Head of caudate nucleus (tissue), 42 donors: ENCODE data around the gene NDST3.
"Not testable (repeated sequence)": the region's sequence is repeated elsewhere in the genome, so short reads cannot be mapped to it uniquely, and the experiment has no call there.

Source experiments
- DNase-seq, 42 donors: peaks; one replicate each; pipeline versions ENCODE4 v3.0.0 to v3.0.0-alpha.2; 2020 to 2021; ENCODE audit warnings: mixed read lengths in 7 of 42
- intact Hi-C: fragments of 100-400 bp; cut with DNase I; formaldehyde crosslinking; loops from one replicate; pipeline ENCODE4 v1.15.0; 2022

The NDST3 gene

DNA sequence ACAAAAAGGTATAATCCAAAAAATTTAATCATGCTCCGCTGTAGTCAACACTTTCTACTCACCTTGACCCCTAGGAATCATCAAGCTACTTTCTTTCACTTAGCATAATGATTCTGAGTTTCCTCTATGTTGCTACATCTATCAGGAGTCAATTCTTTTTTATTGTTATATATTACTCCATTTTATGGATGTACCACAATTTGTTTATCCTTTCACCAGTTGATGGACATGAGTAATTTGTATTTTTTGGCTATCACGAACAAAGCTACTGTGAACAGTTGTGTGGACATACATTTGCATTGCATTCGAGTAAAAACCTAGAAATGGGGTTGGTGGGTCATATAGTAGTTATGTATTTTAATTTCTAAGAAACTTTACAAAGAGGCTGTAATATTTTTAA lies 215.6 kb downstream of the NDST3 start:
- DNase-seq, result no peak
- intact Hi-C loops, result no loop called here

DNA sequence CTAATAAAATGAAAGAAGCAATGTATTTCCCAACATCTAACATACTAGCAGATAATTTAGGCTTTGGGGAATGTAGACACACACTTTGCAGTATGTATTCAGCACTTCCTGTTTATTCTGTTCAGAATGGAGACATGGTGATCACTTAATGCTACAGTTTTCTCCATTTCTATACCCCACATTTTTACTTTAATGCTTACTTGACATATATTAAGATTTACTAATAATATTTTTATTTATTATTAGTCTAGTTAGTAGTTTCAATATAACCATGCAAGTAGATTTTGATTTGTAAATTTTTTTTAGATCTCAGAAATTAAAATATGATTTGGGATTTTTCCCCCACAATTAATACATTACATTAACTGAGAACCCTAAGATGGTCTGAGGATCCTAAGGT lies 220.1 kb downstream of the NDST3 start:
- DNase-seq, result no peak
- intact Hi-C loops, result no loop called here

DNA sequence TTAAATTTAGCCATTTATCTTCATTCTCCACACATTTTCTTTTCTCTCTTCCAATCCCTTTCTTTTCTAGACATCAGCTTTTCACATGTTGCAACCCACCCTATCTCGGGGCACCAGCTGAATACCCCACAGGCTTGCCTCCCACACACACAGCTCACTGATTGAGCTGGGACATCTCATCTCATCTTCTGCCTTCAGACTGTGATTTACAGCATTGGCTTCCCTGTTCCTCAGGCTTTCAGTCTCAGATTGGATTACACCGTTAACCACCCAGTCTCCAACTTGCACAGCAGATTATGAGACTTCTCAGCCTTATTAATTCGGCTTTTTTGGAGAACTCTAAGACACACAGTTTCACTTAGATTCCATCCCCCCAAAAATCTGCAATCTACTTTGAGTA lies 224.8 kb downstream of the NDST3 start:
- no peak for DNase-seq
- intact Hi-C loops, result no loop called here

DNA sequence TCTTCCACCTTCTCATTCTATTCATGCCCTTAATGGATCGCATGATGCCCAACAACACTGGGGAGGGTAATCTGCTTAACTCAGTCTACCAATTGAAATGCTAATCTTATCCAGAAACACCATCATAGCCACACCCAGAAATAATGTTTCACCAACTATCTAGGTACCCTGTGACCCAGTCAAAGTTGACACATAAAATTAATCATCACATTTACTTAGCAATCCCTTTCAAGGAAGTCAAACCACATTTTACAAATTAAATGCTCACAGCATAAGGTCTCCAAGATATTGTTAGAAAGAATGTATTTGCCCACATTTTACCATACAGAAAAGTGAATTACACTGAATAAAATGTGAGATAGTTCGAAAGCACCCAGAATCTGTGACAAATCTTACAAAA lies 226.0 kb downstream of the NDST3 start:
- DNase-seq, result no peak
- intact Hi-C loops, result no loop called here

DNA sequence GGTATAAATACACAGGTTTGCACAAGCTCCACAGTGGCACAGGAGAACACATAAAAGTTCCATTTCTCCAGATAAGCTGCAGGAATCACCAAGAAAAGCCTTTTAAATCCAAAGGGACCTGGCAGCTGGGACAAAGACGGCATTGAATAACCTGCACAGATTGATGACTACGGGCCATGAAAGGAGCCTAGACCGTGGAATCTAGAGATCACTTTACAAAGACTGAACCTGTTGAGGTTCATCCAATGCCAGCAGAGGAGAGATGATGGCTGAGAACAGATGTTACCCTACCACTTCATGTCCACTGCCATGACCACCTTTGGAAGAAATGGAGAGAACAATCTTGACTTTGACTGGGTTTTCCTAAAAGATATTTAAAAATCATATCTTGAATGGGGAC lies 229.8 kb downstream of the NDST3 start:
- no peak for DNase-seq
- intact Hi-C loops, result no loop called here

DNA sequence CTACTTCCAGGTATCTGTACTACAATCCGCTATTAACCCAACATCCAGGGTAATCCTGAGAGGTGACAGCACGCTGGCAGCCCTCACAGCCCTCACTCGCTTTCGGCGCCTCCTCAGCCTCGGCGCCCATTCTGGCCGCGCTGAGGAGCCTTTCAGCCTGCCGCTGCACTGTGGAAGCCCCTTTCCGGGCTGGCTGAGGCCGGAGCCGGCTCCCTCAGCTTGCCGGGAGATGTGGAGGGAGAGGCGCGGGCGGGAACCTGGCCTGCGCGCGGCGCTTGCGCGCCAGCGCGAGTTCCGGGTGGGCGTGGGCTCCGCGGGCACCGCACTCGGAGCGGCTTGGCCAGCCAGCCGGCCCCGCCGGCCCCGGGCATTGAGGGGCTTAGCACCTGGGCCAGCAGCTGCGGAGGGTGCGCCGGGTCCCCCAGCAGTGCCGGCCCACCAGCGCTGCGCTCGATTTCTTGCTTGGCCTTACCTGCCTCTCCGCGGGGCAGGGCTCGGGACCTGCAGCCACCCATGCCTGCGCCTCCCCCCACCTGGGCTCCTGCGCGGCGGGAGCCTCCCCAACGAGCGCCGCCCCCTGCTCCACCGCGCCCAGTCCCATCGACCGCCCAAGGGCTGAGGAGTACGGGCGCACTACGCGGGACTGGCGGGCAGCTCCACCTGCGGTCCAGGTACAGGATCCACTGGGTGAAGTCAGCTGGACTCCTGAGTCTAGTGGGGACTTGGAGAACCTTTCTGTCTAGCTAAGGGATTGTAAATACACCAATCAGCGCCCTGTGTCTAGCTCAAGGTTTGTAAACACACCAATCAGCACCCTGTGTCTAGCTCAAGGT lies 231.2 kb downstream of the NDST3 start:
- intact Hi-C loops, result no loop called here
- peak in 27 of 42 donors; percentile 17 to 63 (median 36) for DNase-seq

DNA sequence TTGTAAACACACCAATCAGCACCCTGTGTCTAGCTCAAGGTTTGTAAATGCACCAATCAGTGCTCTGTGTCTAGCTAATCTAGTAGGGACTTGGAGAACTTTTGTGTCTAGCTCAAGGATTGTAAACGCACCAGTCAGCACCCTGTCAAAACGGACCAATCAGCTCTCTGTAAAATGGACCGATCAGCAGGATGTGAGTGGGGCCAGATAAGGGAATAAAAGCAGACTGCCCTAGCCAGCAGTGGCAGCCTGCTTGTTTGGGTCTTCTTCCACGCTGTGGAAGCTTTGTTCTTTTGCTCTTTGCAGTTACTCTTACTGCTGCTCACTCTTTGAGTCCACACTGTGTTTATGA lies 231.8 kb downstream of the NDST3 start:
- DNase-seq, intact Hi-C loops: not testable (repeated sequence)

DNA sequence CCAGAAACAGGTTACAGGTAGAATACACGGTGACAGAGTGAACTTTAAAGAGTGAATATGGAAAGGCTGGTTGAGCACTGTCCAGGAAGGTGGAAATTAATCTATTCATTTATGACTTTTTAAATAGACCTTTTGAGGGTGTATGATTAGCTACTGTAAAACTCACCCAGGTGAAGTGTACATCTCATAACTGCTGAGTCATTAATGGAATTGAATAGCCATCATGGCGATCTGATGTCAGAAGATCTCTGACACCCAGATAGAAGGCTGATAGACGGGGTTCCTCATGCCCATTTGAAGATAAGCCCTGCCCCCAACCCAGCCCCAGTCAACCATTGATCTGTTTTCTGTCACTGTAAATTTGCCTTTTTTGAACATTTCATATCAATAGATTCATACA lies 234.5 kb downstream of the NDST3 start:
- intact Hi-C loops, result no loop called here

DNA sequence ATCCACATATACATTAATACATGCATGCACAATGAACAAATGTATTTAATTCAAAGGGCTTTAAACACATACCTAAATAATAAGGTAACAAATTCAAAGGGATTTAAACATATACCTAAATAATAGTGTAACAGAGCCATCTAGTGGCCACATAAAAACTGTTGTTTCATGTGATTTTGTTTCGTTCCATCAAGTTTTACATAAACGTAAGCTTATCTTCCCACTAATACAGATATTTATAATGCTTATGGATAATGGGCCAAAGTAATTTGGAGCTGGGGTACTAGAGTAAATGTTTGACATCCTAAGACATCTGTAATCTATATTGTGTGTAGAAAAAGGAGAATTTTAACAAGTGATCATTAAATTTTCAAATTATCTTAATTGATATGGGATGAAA lies 236.2 kb downstream of the NDST3 start:
- DNase-seq, result peak in 1 of 42 donors; percentile 32
- intact Hi-C loops, result no loop called here

More for the DNA sequence above, 234.5 kb downstream of the NDST3 start:
- DNase-seq, result no peak

DNA sequence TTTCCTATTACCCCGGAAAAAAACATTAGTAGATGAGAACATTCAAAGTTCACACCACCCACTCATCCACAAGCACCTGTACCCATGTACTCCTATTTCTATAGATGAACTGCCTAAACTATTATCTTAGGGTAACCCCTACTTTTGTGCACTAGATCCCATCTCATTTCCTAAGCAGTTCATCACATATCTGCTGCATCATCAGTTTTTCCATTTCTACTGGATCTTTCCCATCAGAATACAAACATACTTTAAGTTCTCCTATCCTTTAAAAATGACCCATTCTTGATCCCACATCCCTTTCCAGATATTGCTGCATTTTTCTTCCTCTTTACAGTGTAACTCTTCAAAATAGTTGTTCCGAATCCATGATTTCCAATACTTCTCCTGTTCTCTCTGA lies 237.5 kb downstream of the NDST3 start:
- no peak for DNase-seq
- intact Hi-C loops, result no loop called here

DNA sequence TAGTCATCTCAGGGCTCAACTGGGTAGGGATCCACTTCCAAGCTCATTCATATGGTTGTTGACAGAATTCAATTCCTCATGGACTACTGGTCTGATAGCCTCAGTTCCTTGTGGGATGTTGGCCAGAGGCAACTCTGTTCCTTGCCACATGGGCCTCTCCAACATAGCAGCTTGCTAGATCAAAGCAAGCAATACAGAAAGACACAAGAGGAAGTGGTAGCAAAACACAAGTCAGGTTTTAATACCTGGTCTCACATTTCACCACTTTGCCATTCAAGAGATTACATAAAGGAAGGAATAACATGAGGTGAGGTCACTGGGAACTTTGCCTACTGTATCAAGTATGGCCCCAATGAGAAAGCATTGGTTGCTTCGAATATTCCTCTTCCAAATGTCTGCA lies 239.4 kb downstream of the NDST3 start:
- intact Hi-C loops, result no loop called here

DNA sequence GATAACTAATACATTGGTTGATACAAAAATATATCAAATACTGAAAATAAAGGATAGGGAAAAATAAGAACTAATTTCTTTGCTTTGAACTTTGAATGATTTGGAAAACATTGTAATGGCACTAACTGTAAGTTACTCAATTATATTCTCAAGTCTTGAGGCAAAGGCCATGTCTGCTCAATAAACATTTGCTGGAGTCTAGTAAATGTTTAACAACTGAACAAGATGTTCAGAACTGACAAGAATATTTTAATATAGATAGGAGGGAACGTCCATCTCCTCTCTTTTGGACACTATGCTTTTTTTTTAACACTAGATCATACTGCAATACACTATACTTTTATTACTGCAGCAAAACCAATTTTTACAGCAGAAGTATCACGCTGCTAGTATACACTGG lies 242.3 kb downstream of the NDST3 start:
- intact Hi-C loops, result no loop called here
- no peak for DNase-seq

More for the DNA sequence above, 239.4 kb downstream of the NDST3 start:
- DNase-seq, result no peak

DNA sequence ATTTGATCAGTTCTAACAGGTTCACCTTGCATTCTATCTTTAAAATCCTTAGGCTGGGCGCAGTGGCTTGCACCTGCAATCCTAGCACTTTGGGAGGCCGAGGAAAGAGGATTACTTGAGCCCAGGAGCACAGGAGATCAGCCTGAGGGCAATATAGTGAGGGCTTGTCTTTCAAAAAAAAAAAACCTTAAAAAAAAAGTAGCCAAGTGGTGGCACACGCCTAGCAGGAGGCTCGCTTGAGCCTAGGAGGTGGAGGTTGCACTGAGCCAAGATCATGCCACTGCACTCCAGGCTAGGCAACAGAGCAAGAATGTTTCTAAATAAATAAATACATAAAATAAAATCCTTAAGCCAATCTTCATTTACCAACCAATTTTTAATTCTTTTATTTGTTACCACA lies 243.0 kb downstream of the NDST3 start:
- intact Hi-C loops, result no loop called here
- DNase-seq, result no peak

DNA sequence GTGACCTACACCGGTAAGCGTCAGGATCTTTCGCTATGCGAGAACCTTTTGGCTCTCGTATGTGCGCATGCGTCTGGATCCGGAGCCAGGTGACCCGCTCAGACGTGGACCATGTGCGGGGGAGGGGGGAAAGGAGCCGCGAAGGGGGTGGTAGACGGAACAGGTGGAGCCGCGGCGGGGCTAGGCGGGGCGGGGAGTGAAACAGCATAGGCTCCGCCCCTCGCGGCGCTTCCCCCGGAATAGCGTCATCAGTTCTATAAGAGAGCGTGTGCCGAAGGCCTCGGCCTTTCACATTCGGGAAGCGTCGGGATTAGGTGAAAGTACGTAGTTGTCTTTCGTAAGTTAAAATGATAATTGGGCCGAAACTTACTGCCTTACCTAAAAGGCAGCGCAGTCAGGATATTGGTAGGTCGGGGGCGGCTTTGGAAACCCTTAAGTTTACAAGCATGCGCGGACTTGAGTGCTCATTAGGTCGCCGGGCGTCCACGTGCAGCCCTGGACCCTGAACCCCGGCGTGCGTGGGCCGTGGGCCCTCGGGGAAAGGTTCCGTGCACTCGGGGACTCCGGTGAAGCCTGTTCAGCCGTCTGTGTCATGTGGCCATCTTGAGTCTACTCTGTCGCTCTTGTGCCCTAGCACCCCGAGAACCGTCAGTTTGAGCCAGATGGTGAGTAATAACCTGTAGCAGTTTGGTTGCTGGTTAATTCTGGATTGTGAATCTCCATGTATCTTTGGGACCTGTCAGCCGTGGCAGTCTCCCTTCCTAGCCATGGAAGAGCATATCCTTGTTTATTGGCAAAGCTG lies 244.4 kb downstream of the NDST3 start:
- DNase-seq, result peak; percentile 83 to 98 (median 94)
- intact Hi-C loops, result no loop called here

DNA sequence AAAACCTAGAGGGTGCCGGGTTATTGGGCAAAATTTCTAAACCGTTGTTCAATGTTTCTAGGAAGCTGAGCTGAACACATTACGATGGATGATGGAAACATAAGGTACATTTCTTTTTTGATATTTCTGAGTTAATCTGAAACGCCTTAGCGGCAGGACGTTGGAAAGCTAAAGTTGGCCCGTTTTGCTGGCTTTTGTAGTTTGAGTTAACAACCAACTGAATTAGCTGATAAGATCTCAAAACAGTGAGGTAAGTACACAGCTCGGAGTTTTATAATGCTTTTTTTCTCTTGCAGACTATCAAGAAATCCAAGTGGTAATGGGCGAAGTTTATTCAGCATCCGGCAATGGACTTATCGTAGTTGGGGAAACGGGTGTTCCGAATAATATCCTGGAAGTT lies 245.0 kb downstream of the NDST3 start:
- DNase-seq, result no peak
- intact Hi-C loops, result no loop called here

DNA sequence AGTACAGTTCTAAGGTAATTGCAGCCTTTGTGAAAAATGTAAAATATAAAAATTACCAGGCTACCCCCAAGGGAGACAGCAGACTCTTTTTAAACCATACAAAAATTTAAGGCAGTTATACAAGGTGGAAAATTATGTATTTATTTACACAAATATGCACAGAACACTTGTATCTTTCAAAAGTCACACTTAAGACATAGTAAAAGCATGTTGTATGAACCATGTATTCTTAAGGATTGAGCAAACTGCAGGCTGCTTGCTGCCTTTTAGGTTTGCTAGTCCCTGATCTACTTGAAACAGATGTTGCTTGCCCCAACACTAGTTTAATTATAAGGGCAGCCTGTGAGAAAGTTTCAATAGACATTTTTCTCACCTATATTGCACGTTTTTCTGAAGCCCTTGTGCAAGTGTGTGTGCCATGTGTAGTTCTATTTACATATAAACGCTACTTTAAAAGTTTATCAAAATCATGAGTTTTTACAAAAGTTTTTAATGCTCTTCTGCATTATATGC lies 245.7 kb downstream of the NDST3 start:
- no peak for DNase-seq
- intact Hi-C loops, result no loop called here

DNA sequence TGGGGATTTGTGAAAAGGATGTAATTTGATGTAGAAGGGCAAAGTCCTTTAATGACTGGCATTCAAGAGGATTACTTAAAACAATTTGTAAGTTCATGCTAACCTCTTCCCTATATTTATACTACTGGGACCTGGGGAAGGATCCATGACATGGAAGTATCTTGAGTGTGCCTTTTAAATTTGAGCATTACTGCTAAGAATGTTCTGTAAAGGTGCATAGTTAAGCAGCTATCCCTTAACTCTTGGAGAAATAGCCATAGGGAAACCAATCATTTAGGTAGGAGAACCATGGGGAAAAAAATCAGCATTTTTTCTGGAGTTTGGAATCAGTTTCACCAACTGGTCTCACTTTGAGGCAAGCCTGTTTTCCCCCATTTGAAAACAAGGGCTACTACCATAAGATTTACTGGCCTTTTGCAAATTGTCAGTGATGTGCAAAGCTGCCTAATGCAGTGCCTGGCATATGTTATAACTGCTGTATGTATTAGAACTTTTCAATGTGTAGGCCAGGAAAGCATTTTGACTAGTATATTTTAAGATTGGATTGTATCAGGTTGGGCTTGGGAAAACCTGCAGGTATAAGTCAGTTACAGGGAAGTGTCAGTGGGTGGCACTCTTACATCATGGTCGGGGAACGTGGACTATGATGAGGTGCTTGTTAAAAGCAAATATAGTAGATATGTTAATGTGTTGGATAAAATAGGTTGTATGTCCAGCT lies 246.4 kb downstream of the NDST3 start:
- intact Hi-C loops, result no loop called here
- DNase-seq, result peak in 34 of 42 donors; percentile 17 to 80 (median 51)

DNA sequence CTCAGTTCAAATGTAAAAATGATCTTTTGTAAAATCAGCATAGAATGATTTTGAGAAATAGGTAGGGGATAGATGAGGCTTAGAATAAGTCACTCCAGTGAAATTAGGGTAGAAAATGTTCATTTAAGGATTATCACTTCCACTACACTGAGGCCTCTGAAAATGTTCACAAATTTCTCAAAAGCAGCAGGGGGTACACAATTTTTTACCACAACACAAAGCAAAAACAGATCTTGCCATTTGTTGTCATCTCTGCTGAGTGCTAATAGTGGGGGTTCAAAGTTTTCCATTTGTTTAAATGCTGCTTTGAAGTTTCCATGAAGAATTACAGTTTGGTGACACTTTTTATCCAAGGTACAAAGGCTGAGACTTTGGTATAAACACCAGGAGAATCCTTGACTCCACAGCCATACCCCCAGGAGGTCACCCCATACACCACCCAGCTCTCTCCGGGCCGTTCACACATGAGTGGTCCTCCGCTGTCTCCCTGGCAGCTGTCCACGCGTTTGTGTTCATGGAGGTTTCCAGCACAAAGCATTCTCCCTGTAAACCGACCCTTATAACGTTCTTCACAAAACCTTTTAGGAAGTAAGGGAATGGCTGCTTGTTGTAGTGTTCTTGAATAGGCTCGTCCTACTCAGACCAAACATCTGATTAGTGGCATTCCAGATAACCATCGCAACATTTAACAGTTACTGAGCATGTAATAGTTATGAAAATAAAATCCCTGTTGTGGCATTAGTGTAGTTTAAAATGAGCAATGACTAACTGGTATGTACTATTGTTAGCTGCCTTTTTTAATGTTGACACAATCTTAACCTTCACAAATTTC lies 247.5 kb downstream of the NDST3 start:
- intact Hi-C loops, result no loop called here
- no peak for DNase-seq

DNA sequence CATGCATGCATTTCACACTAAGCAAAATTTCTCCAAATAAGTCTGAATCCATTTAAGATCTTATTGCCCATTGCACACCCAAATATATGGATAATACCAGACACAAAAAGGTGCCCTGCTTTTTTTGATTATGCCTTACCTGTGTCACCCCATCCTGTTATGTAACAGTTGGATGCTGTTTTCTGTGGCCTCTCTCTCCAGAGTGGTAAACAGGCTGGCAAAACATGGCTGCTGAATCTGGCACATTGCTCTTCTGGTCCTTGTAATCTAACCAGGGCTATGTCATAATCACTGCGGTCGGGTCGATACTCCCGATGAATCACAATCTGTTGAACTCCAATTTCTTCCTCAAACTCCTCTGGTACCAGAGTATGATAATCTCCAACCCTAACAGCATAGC lies 248.4 kb downstream of the NDST3 start:
- no peak for DNase-seq
- intact Hi-C loops, result no loop called here
